ENCODE measurements around the gene SUCLG2.

GRCh38 chr3:67517781-67518180 is 136.6 kb downstream of the SUCLG2 start:
- no peak for TF ChIP-seq CTCF (IDR thresholded peaks at IDR 0.05 in 2 of 3, conservative IDR thresholded peaks at IDR 0.05 in 1 of 3; ENCODE audit: control insufficient read depth in 2 of 3, extremely low read depth in 1 of 3, insufficient read depth in 1 of 3, low read depth in 3 of 3, low read length in 3 of 3)
- TF ChIP-seq POLR2AphosphoS5 (IDR thresholded peaks at IDR 0.05; ENCODE audit: low read length) = no peak
- no peak for TF ChIP-seq POLR2A (IDR thresholded peaks at IDR 0.05; ENCODE audit: low read depth, low read length)
- TF ChIP-seq EP300 (IDR thresholded peaks at IDR 0.05; ENCODE audit: borderline replicate concordance in 1 of 2, control insufficient read depth in 1 of 2, low read depth in 2 of 2, low read length in 2 of 2) = no peak
- no peak for TF ChIP-seq RAD21 (IDR thresholded peaks at IDR 0.05; ENCODE audit: insufficient read depth, low read depth, low read length)
- TF ChIP-seq ESRRA (IDR thresholded peaks at IDR 0.05; ENCODE audit: low read length) = no peak
- no peak for TF ChIP-seq CREB1 (IDR thresholded peaks at IDR 0.05; ENCODE audit: low read depth)
- TF ChIP-seq TAF1 (IDR thresholded peaks at IDR 0.05; ENCODE audit: borderline replicate concordance, low read depth, low read length) = no peak
